Measurements from ENCODE around the gene MYO3B.

- TF ChIP-seq CTCF (IDR thresholded peaks at IDR 0.05; ENCODE audit: insufficient read depth, low read length, poor library complexity, severe bottlenecking) (no peak), EZH2phosphoT487 (conservative IDR thresholded peaks at IDR 0.05; ENCODE audit: low read length) (no peak)
These were observed 511.5 kb downstream of the MYO3B start for GRCh38 chr2:170689481-170689880.

All from SU-DHL-6 (cell line).